Measurements from ENCODE around the gene FILIP1L.

The FILIP1L gene

GRCh38 chr3:99921986-99922385, 192.3 kb downstream of the FILIP1L start:
- no peak for DNase-seq (ENCODE audit: low spot score)

GRCh38 chr3:99921377-99921695, 193.0 kb downstream of the FILIP1L start:
- no peak for DNase-seq (ENCODE audit: low spot score)

- no peak for DNase-seq (ENCODE audit: low spot score)
Measured at GRCh38 chr3:99920481-99921376, 193.6 kb downstream of the FILIP1L start.

GRCh38 chr3:99919694-99920093, 194.6 kb downstream of the FILIP1L start:
- DNase-seq (ENCODE audit: low spot score): no peak

- DNase-seq (ENCODE audit: low spot score): no peak
Measured at GRCh38 chr3:99918715-99919114, 195.6 kb downstream of the FILIP1L start.

- no peak for DNase-seq (ENCODE audit: low spot score)
Measured at GRCh38 chr3:99915906-99916432, 198.3 kb downstream of the FILIP1L start.

GRCh38 chr3:99911433-99911832, 202.9 kb downstream of the FILIP1L start:
- DNase-seq (ENCODE audit: low spot score): no peak

GRCh38 chr3:99910752-99911290, 203.5 kb downstream of the FILIP1L start:
- no peak for DNase-seq (ENCODE audit: low spot score)

GRCh38 chr3:99909714-99910495, 204.4 kb downstream of the FILIP1L start:
- no peak for DNase-seq (ENCODE audit: low spot score)

GRCh38 chr3:99907959-99908544, 206.2 kb downstream of the FILIP1L start:
- no peak for DNase-seq (ENCODE audit: low spot score)

GRCh38 chr3:99903869-99904268, 210.4 kb downstream of the FILIP1L start:
- no peak for DNase-seq (ENCODE audit: low spot score)

- DNase-seq (ENCODE audit: low spot score): no peak
Measured at GRCh38 chr3:99902091-99902490, 212.2 kb downstream of the FILIP1L start.

- DNase-seq (ENCODE audit: low spot score): no peak
Measured at GRCh38 chr3:99901200-99901926, 212.9 kb downstream of the FILIP1L start.

GRCh38 chr3:99900248-99900647, 214.1 kb downstream of the FILIP1L start:
- no peak for DNase-seq (ENCODE audit: low spot score)

GRCh38 chr3:99899603-99900002, 214.7 kb downstream of the FILIP1L start:
- DNase-seq (ENCODE audit: low spot score): no peak

- DNase-seq (ENCODE audit: low spot score): no peak
Measured at GRCh38 chr3:99896482-99896881, 217.8 kb downstream of the FILIP1L start.

- no peak for DNase-seq (ENCODE audit: low spot score)
Measured at GRCh38 chr3:99895703-99896441, 218.4 kb downstream of the FILIP1L start.

- no peak for DNase-seq (ENCODE audit: low spot score)
Measured at GRCh38 chr3:99895131-99895696, 219.1 kb downstream of the FILIP1L start.

- DNase-seq (ENCODE audit: low spot score): no peak
Measured at GRCh38 chr3:99892332-99892731, 222.0 kb downstream of the FILIP1L start.

- no peak for DNase-seq (ENCODE audit: low spot score)
Measured at GRCh38 chr3:99891610-99892285, 222.6 kb downstream of the FILIP1L start.

Data from germinal center (tissue), 1 donor.